Chondrocyte (in vitro differentiated cells): ENCODE measurements around the gene ANXA6. TPM values are rescaled to one million over a fixed set of nuclear protein-coding genes. Genes with fewer than 3 reads are reported as not detected.
A peak's percentile ranks its signal among the peaks of the same experiment; 100 is the strongest.

ENCODE experiments used
- DNase-seq: peaks from one replicate; pipeline ENCODE4 v3.0.0; 2021; ENCODE audit warnings: mixed read lengths, low spot score
- H3K27ac Mint-ChIP-seq: one replicate; pipeline ENCODE4 v1.8.0; 2021; ENCODE audit warnings: mild to moderate bottlenecking, moderate library complexity, mixed read lengths; ENCODE audit not compliant: unreplicated experiment
- H3K27me3 Mint-ChIP-seq: 2 replicates; pipeline ENCODE4 v1.8.0; 2021; ENCODE audit warnings: low read depth, mixed read lengths
- H3K36me3 Mint-ChIP-seq: 2 replicates; pipeline ENCODE4 v1.8.0; 2021; ENCODE audit warnings: low read depth, mixed read lengths
- H3K4me1 Mint-ChIP-seq: 2 replicates; pipeline ENCODE4 v1.8.0; 2021; ENCODE audit warnings: low read depth, mild to moderate bottlenecking, mixed read lengths
- H3K4me3 Mint-ChIP-seq: one replicate; pipeline ENCODE4 v1.8.0; 2021; ENCODE audit warnings: mild to moderate bottlenecking, moderate library complexity, mixed read lengths; ENCODE audit not compliant: unreplicated experiment
- H3K9me3 Mint-ChIP-seq: 2 replicates; pipeline ENCODE4 v1.8.0; 2021; ENCODE audit warnings: low read depth, mixed read lengths
- CTCF ChIP-seq: fragments of 200-600 bp; sonication (generic); IDR thresholded peaks from 2 replicates; pipeline ENCODE4 v1.5.0; 2021; ENCODE audit warnings: antibody characterized with exemption, mild to moderate bottlenecking, moderate library complexity
- total RNA-seq: library from RNA; stranded (reverse); gene quantifications from 3 replicates; pipeline ENCODE4 v1.2.1, GENCODE V29; 2021

The ANXA6 gene
- total RNA-seq, 1 donor from 2014 or later = 450 TPM

GRCh38 chr5:151101151-151101550 lies 56.4 kb downstream of the ANXA6 start:
- H3K36me3 Mint-ChIP-seq = peaks cover 32% of the 10 kb centered on the region
- DNase-seq = no peak
- no peak for TF ChIP-seq CTCF
- H3K4me1 Mint-ChIP-seq = peaks cover 15% of the 10 kb centered on the region
- no peak overlapping the region for H3K27ac Mint-ChIP-seq
- H3K27me3 Mint-ChIP-seq = no peaks in the 10 kb centered on the region
- H3K4me3 Mint-ChIP-seq = no peak overlapping the region
- H3K9me3 Mint-ChIP-seq = no peaks in the 10 kb centered on the region

GRCh38 chr5:151100681-151101080 lies 56.9 kb downstream of the ANXA6 start:
- Mint-ChIP-seq H3K27ac (peak overlapping the region; percentile 6), H3K27me3 (no peaks in the 10 kb centered on the region), H3K36me3 (peaks cover 31% of the 10 kb centered on the region), H3K4me3 (no peak overlapping the region), H3K9me3 (no peaks in the 10 kb centered on the region), H3K4me1 (peaks cover 19% of the 10 kb centered on the region)
- DNase-seq = no peak
- TF ChIP-seq CTCF = no peak

- Mint-ChIP-seq H3K4me3 (no peak overlapping the region), H3K36me3 (peaks cover 22% of the 10 kb centered on the region), H3K9me3 (no peaks in the 10 kb centered on the region), H3K27me3 (no peaks in the 10 kb centered on the region), H3K4me1 (peaks cover 36% of the 10 kb centered on the region), H3K27ac (no peak overlapping the region)
- no peak for TF ChIP-seq CTCF
- DNase-seq = no peak
These were observed 58.8 kb downstream of the ANXA6 start for GRCh38 chr5:151098768-151099121.

- Mint-ChIP-seq H3K27me3 (no peaks in the 10 kb centered on the region), H3K4me1 (peaks cover 42% of the 10 kb centered on the region), H3K9me3 (no peaks in the 10 kb centered on the region), H3K4me3 (no peak overlapping the region), H3K27ac (no peak overlapping the region), H3K36me3 (peaks cover 16% of the 10 kb centered on the region)
- no peak for DNase-seq
- no peak for TF ChIP-seq CTCF
These were observed 59.5 kb downstream of the ANXA6 start for GRCh38 chr5:151097820-151098767.

- Mint-ChIP-seq H3K4me3 (no peak overlapping the region), H3K4me1 (peaks cover 50% of the 10 kb centered on the region), H3K27me3 (no peaks in the 10 kb centered on the region), H3K27ac (no peak overlapping the region), H3K36me3 (peaks cover 16% of the 10 kb centered on the region), H3K9me3 (no peaks in the 10 kb centered on the region)
- DNase-seq = no peak
- TF ChIP-seq CTCF = no peak
These were observed 60.5 kb downstream of the ANXA6 start for GRCh38 chr5:151097061-151097460.
